Spleen (tissue), 11 donors: ENCODE measurements around the gene PROB1. TPM values are rescaled to one million over a fixed set of nuclear protein-coding genes. Genes with fewer than 3 reads are reported as not detected.
A peak's percentile ranks its signal among the peaks of the same experiment; 100 is the strongest.

Source experiments
- DNase-seq: peaks from one replicate; pipeline ENCODE4 v3.0.0-alpha.2; 2020
- H3K27ac ChIP-seq, 8 donors: fragments of 200-600 bp; sonication (generic) in 7 of 8; 1 replicate in 4 of 8; 2 replicates in 4 of 8; pipeline versions ENCODE4 v1.5.0 to v1.8.0; 2016 to 2021; ENCODE audit warnings: inconsistent platforms in 4 of 8, mild to moderate bottlenecking in 4 of 8, moderate library complexity in 1 of 8
- H3K27me3 ChIP-seq, 7 donors: fragments of 200-600 bp; sonication (generic) in 6 of 7; replicated peaks in 1 of 7; 1 replicate in 4 of 7; 2 replicates in 3 of 7; pipeline versions ENCODE4 v1.5.0 to v1.8.0; 2016 to 2021; ENCODE audit warnings: inconsistent platforms in 3 of 7, mild to moderate bottlenecking in 1 of 7
- H3K36me3 ChIP-seq, 6 donors: fragments of 200-600 bp; sonication (generic) in 5 of 6; 1 replicate in 4 of 6; 2 replicates in 2 of 6; pipeline versions ENCODE4 v1.5.0 to v1.8.0; 2016 to 2021; ENCODE audit warnings: inconsistent platforms in 2 of 6
- H3K4me1 ChIP-seq, 6 donors: fragments of 200-600 bp; sonication (generic) in 5 of 6; 1 replicate in 3 of 6; 2 replicates in 3 of 6; pipeline versions ENCODE4 v1.5.0 to v1.8.0; 2016 to 2021; ENCODE audit warnings: inconsistent platforms in 3 of 6
- H3K4me3 ChIP-seq, 8 donors: fragments of 200-600 bp; sonication (generic) in 7 of 8; 1 replicate in 4 of 8; 2 replicates in 4 of 8; pipeline versions ENCODE4 v1.5.0 to v1.8.0; 2016 to 2021; ENCODE audit warnings: inconsistent platforms in 4 of 8, mild to moderate bottlenecking in 4 of 8, moderate library complexity in 2 of 8
- H3K9me3 ChIP-seq, 8 donors: fragments of 200-600 bp; sonication (generic) in 7 of 8; 1 replicate in 4 of 8; 2 replicates in 4 of 8; pipeline versions ENCODE4 v1.5.0 to v1.8.0; 2016 to 2021; ENCODE audit warnings: inconsistent platforms in 4 of 8
- CTCF ChIP-seq, 11 experiments: fragments of 200-600 bp in 7 of 11; fragments of 450-650 bp in 4 of 11; sonication (generic) in 4 of 11; IDR thresholded peaks in 8 of 11; conservative IDR thresholded peaks in 3 of 11; 1 replicate in 7 of 11; 2 replicates in 4 of 11; pipeline versions ENCODE4 v1.4.0 to v1.8.0; 2016 to 2021; ENCODE audit warnings: antibody characterized with exemption in 11 of 11, inconsistent platforms in 4 of 11, mild to moderate bottlenecking in 1 of 11
- POLR2A ChIP-seq, 3 donors: fragments of 450-650 bp; IDR thresholded peaks; one replicate each; pipeline ENCODE4 v1.5.1; 2017; ENCODE audit warnings: antibody characterized with exemption in 3 of 3, mild to moderate bottlenecking in 1 of 3
- POLR2AphosphoS5 ChIP-seq, 3 donors: sonication (generic); formaldehyde crosslinking; IDR thresholded peaks; one replicate each; pipeline ENCODE4 v1.5.1; 2017; ENCODE audit warnings: antibody characterized with exemption in 3 of 3
- WGBS, 5 donors: extraction: QIAGEN DNeasy Blood & Tissue Kit in 3 of 5; methylation state at CpG; one replicate each; pipeline versions ENCODE4 v1.1.5 to v1.1.7; 2013 to 2018; 5-methylcytosine and 5-hydroxymethylcytosine counted together
- intact Hi-C: fragments of 100-400 bp; cut with DNase I; formaldehyde crosslinking; loops from one replicate; pipeline ENCODE4 v1.15.0; 2023; ENCODE audit warnings: low total_unique reads
- polyA plus RNA-seq, 3 donors: library from polyadenylated mRNA; stranded (reverse); fragments of 200-250 nt; gene quantifications; one replicate each; pipeline ENCODE4 v1.2.1, GENCODE V29; 2013
- total RNA-seq, 7 donors: library from RNA; depleted of rRNA in 3 of 7; stranded (reverse); fragments of >200 nt in 3 of 7; fragmentation: NEBNext Ultra II Directional in 4 of 7; extraction: Animal tissue kit (Norgen Biotek cat#: 25700) in 4 of 7; gene quantifications; one replicate each; pipeline versions ENCODE4 v1.1.0 to v1.2.1, GENCODE V29; 2016 to 2021
- donor health status: healthy with polysubstance abuse.
- donor health status: DM: no; HTN: no; CAD: no; lungs with moderate emphysema.
- donor health status: DM: no; HTN: no; CAD: no.
- donor health status: Bipolar disorder and iron deficiency.
- donor health status: healthy.
- donor health status: DM: no; HTN: no; CAD: no.
- donor health status: DM: yes; HTN: yes; CAD: no.

Gene PROB1
- total and polyA plus RNA-seq, 10 donors = 0.33 to 3.2 (median 1.6) TPM

DNA sequence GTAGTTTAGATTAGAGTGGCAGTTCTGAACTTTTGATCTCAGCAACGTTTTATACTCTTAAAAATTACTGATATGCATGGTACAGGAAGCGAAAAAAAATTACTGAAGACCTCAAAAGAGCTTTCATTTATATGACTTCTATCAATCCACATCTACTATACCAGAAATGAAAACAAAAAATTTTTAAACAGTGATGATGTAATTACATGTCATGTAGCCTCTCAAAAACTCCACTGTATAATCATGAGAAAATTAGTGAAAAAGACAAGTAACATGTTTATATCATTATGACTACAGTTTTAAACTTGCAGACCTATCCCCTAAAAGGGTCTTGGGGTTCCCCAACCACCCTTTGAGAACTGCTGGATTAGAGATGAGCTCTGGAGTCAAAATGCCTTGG lies 35.1 kb upstream of the PROB1 start:
- H3K4me3 ChIP-seq = no peak overlapping the region
- no peaks in the 10 kb centered on the region for H3K9me3 ChIP-seq
- intact Hi-C loops = no loop called here
- no peaks in the 10 kb centered on the region for H3K27me3 ChIP-seq
- TF ChIP-seq POLR2A (IDR thresholded peaks at IDR 0.05) (no peak), CTCF (IDR thresholded peaks at IDR 0.05 in 8 of 11, conservative IDR thresholded peaks at IDR 0.05 in 3 of 11) (no peak), POLR2AphosphoS5 (IDR thresholded peaks at IDR 0.05) (no peak)
- H3K36me3 ChIP-seq = peaks cover 0 to 67% (median 7%) of the 10 kb centered on the region in 6 donors
- WGBS, 5 donors = 67 to 80% (median 74%) methylated on average over 2 of the region's 2 CpGs
- DNase-seq = no peak
- no peak overlapping the region for H3K27ac ChIP-seq
- H3K4me1 ChIP-seq = no peaks in the 10 kb centered on the region

DNA sequence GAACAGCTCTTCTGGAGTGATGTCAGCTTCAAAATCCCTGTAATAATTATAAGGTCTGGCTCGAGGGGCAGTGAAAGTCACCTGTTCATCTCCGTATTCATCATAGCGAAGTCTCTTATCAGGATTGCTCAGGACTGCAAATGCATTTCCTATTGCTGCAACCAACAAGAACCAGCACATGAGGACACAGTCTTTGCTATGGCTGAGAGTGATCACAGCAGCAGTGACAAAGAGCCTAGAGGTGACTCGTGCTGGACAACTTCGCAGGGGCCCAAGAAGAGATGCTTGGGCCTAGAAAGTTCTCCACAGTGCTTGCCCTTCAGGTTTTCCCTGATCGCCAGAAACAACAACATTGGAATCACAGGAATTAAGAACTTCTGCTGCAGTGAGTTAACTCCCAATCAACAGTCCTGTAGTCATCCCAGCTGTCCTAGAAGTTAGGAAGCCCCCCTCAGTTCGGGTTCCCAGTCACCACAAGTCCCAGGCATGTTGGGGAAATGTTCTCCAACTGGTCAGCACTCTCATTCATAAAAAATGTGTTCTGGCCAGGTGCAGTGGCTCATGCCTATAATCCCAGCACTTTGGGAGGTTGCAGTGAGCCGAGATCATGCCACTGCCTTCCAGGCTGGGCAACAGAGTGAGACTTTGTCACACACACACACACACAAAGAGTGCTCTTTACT lies 31.4 kb upstream of the PROB1 start:
- no peak overlapping the region for H3K27ac ChIP-seq
- H3K4me3 ChIP-seq = no peak overlapping the region
- peaks cover 0 to 7% (median 3%) of the 10 kb centered on the region in 6 donors for H3K4me1 ChIP-seq
- intact Hi-C loops = no loop called here
- no peaks in the 10 kb centered on the region for H3K27me3 ChIP-seq
- peaks cover 0 to 57% (median 9%) of the 10 kb centered on the region in 6 donors for H3K36me3 ChIP-seq
- no peak for DNase-seq
- no peak for TF ChIP-seq POLR2A (IDR thresholded peaks at IDR 0.05)
- TF ChIP-seq POLR2AphosphoS5 (IDR thresholded peaks at IDR 0.05) = no peak
- TF ChIP-seq CTCF (IDR thresholded peaks at IDR 0.05 in 8 of 11, conservative IDR thresholded peaks at IDR 0.05 in 3 of 11) = no peak
- no peaks in the 10 kb centered on the region for H3K9me3 ChIP-seq
- WGBS, 5 donors = 71 to 86% (median 74%) methylated on average over 8 of the region's 8 CpGs

GRCh38 chr5:139425497-139425896 lies 30.6 kb upstream of the PROB1 start:
- H3K36me3 ChIP-seq = peaks cover 0 to 63% (median 9%) of the 10 kb centered on the region in 6 donors
- H3K9me3 ChIP-seq = no peaks in the 10 kb centered on the region
- no peaks in the 10 kb centered on the region for H3K27me3 ChIP-seq
- peaks cover 0 to 7% (median 3%) of the 10 kb centered on the region in 6 donors for H3K4me1 ChIP-seq
- H3K27ac ChIP-seq = no peak overlapping the region
- 85 to 96% (median 89%) methylated on average over 5 of the region's 5 CpGs for WGBS, 5 donors
- H3K4me3 ChIP-seq = no peak overlapping the region
- DNase-seq = no peak
- intact Hi-C loops = no loop called here
- TF ChIP-seq POLR2A (IDR thresholded peaks at IDR 0.05) = no peak
- no peak for TF ChIP-seq POLR2AphosphoS5 (IDR thresholded peaks at IDR 0.05)
- TF ChIP-seq CTCF (IDR thresholded peaks at IDR 0.05 in 8 of 11, conservative IDR thresholded peaks at IDR 0.05 in 3 of 11) = no peak

DNA sequence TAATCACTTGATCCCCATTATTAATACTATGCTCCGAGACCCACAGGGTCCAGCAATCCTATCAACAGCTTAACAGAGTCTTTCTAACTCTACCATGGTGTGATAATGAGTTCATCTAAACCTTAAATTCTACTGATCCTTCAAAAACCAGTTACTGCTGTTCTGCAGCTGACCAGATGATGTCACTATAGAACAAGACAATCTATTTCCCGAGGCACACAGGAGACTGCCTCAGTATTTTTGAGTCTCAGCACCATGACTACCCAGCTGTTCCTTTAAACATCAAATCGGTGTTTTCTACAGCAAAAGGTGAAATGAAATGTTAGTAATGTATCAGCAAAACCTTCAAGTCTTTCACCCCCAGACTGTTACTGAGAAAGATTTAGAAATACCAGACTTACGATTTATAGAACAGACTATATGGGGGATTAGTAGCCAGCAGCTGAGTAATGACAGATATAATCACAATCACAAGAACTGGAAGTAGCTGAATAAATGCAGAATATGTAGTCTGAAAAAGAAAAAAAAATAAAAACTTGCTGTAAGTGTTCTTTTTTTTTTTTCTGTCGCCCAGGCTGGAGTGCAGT lies 27.5 kb upstream of the PROB1 start:
- Histone ChIP-seq H3K27me3 (no peaks in the 10 kb centered on the region), H3K4me3 (no peak overlapping the region), H3K27ac (no peak overlapping the region), H3K4me1 (peaks cover 0 to 25% (median 13%) of the 10 kb centered on the region in 6 donors), H3K9me3 (no peaks in the 10 kb centered on the region), H3K36me3 (peaks cover 0 to 72% (median 16%) of the 10 kb centered on the region in 6 donors)
- 42 to 45% (median 43%) methylated on average over 5 of the region's 5 CpGs for WGBS, 5 donors
- peak; percentile 73 to 90 (median 81) for TF ChIP-seq CTCF (IDR thresholded peaks at IDR 0.05 in 8 of 11, conservative IDR thresholded peaks at IDR 0.05 in 3 of 11)
- TF ChIP-seq POLR2A (IDR thresholded peaks at IDR 0.05) = no peak
- no peak for TF ChIP-seq POLR2AphosphoS5 (IDR thresholded peaks at IDR 0.05)
- DNase-seq = no peak
- intact Hi-C loops = loop anchor here (5.0 kb wide), 2 partner anchors 90 to 340 kb away; no protein-coding TSS in a partner anchor
